GM19035 (cell line): ENCODE results near the gene PEX3.

Source experiments
- ATAC-seq: cut with Tn5 transposase; IDR thresholded peaks from one replicate; pipeline ENCODE4 v1.9.1; 2021; ENCODE audit not compliant: unreplicated experiment

The PEX3 gene

GRCh38 chr6:143536866-143537691 is 86.5 kb downstream of the PEX3 start:
- peak; percentile 62 for ATAC-seq

- no peak for ATAC-seq
These were observed 87.8 kb downstream of the PEX3 start for GRCh38 chr6:143538374-143538773.

DNA sequence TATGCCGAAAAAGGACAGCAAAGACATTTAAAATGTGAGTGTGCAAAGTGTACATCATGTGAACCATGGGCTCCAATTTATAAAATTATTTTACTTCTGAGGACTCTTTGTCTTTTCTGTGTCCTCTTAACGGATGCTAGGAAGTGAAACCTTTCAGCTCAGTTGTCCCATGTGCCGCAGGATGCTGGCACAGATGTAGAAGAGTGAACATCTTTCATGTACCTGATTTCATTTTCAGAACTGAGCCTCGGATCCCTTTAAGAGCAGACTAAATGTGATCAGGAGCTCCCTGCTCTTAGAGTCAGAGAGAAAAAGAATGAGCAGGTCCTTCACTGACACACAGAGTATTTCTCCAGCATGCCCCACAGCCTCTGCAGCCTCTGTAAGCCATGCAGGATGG is 88.5 kb downstream of the PEX3 start:
- ATAC-seq, result no peak

DNA sequence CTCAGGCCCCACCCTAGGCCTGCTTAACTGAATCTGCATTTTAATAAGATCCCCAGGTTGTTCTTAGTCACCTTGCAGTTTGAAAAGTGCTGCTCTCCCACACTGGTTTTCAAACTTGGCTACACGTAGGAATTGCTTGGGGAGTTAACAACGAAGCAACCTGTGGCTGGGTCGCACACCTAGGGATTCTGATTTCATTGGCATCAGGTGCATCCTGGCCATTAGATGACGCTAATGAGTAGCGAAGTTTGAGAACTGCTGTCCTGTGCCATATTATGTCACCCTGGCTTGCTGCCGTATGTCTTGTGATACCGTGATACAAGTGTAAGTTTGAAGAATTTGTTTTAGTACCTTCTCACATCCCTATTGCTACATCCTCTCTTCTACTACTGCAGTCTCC is 89.1 kb downstream of the PEX3 start:
- ATAC-seq, result no peak

DNA sequence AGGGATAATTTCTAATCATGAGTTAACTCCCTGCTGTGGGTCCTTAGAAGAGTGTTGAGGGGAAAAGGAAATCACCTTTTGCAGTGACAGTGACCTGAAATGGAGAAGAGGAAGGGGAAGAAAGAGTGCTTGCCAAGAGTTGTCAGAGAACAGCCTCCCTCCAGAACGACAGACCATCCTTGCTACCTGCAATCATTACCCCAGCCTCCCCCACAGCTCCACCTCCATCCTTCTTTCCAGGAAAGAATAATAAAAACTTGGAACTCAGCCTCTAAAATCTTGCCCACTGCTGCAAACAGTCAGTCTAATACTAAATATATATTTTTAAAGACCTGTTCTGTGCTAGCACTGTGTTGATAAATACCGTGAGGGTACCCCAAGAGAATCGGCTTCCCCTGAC is 89.6 kb downstream of the PEX3 start:
- no peak for ATAC-seq
